Endothelial cell (in vitro differentiated cells): ENCODE results near the gene POLN. TPM values are rescaled to one million over a fixed set of nuclear protein-coding genes. Genes with fewer than 3 reads are reported as not detected.
"Not testable (repeated sequence)": the region's sequence is repeated elsewhere in the genome, so short reads cannot be mapped to it uniquely, and the experiment has no call there.

ENCODE experiments used
- DNase-seq: peaks from one replicate; pipeline ENCODE4 v3.0.0; 2021; ENCODE audit warnings: low spot score
- H3K27ac Mint-ChIP-seq: one replicate; pipeline ENCODE4 v1.8.0; 2021; ENCODE audit warnings: mixed read lengths, inconsistent platforms; ENCODE audit not compliant: unreplicated experiment
- H3K27me3 Mint-ChIP-seq: one replicate; pipeline ENCODE4 v1.8.0; 2021; ENCODE audit warnings: mild to moderate bottlenecking, moderate library complexity, mixed read lengths, inconsistent platforms; ENCODE audit not compliant: unreplicated experiment
- H3K36me3 Mint-ChIP-seq: one replicate; pipeline ENCODE4 v1.8.0; 2021; ENCODE audit warnings: mild to moderate bottlenecking, low read depth, mixed read lengths, inconsistent platforms; ENCODE audit not compliant: unreplicated experiment
- H3K4me1 Mint-ChIP-seq: one replicate; pipeline ENCODE4 v1.8.0; 2021; ENCODE audit warnings: mild to moderate bottlenecking, mixed read lengths, inconsistent platforms; ENCODE audit not compliant: unreplicated experiment
- H3K4me3 Mint-ChIP-seq: one replicate; pipeline ENCODE4 v1.8.0; 2021; ENCODE audit warnings: mild to moderate bottlenecking, mixed read lengths, inconsistent platforms; ENCODE audit not compliant: unreplicated experiment
- H3K9me3 Mint-ChIP-seq: one replicate; pipeline ENCODE4 v1.8.0; 2021; ENCODE audit warnings: mixed read lengths, inconsistent platforms; ENCODE audit not compliant: unreplicated experiment
- CTCF ChIP-seq: fragments of 200-600 bp; sonication (generic); IDR thresholded peaks from one replicate; pipeline ENCODE4 v1.5.0; 2021; ENCODE audit warnings: antibody characterized with exemption; ENCODE audit not compliant: unreplicated experiment
- total RNA-seq: library from RNA; stranded (reverse); fragmentation: NEBNext Ultra II Directional; extraction: Animal tissue kit (Norgen Biotek cat#: 25700); gene quantifications from one replicate; pipeline ENCODE4 v1.2.1, GENCODE V29; 2021; ENCODE audit not compliant: unreplicated experiment

The POLN gene
- total RNA-seq, 1 donor from 2014 or later = 2.5 TPM

- H3K4me1 Mint-ChIP-seq = no peaks in the 10 kb centered on the region
- no peak overlapping the region for H3K4me3 Mint-ChIP-seq
- H3K27me3 Mint-ChIP-seq = peaks cover 5% of the 10 kb centered on the region
- H3K36me3 Mint-ChIP-seq = peaks cover 4% of the 10 kb centered on the region
- no peaks in the 10 kb centered on the region for H3K9me3 Mint-ChIP-seq
- TF ChIP-seq CTCF = no peak
- DNase-seq = no peak
- H3K27ac Mint-ChIP-seq = no peak overlapping the region
These were observed 201.3 kb downstream of the POLN start for GRCh38 chr4:2040391-2041238.

GRCh38 chr4:2036866-2037265 lies 205.1 kb downstream of the POLN start:
- DNase-seq = no peak
- no peaks in the 10 kb centered on the region for H3K4me1 Mint-ChIP-seq
- H3K9me3 Mint-ChIP-seq = no peaks in the 10 kb centered on the region
- H3K36me3 Mint-ChIP-seq = peaks cover 4% of the 10 kb centered on the region
- peaks cover 6% of the 10 kb centered on the region for H3K27me3 Mint-ChIP-seq
- TF ChIP-seq CTCF = no peak
- no peak overlapping the region for H3K4me3 Mint-ChIP-seq
- H3K27ac Mint-ChIP-seq = no peak overlapping the region

- H3K27ac Mint-ChIP-seq = no peak overlapping the region
- TF ChIP-seq CTCF = no peak
- no peak overlapping the region for H3K4me3 Mint-ChIP-seq
- H3K36me3 Mint-ChIP-seq = peaks cover 4% of the 10 kb centered on the region
- no peak for DNase-seq
- H3K4me1 Mint-ChIP-seq = no peaks in the 10 kb centered on the region
- H3K9me3 Mint-ChIP-seq = no peaks in the 10 kb centered on the region
- H3K27me3 Mint-ChIP-seq = peaks cover 6% of the 10 kb centered on the region
These were observed 205.6 kb downstream of the POLN start for GRCh38 chr4:2036327-2036726.

GRCh38 chr4:2031161-2031560 lies 210.8 kb downstream of the POLN start:
- H3K27ac Mint-ChIP-seq, H3K27me3 Mint-ChIP-seq, H3K36me3 Mint-ChIP-seq, H3K4me1 Mint-ChIP-seq, DNase-seq, H3K9me3 Mint-ChIP-seq, H3K4me3 Mint-ChIP-seq: not testable (repeated sequence)

- not testable (repeated sequence) for H3K36me3 Mint-ChIP-seq, DNase-seq, H3K4me3 Mint-ChIP-seq, H3K9me3 Mint-ChIP-seq, H3K4me1 Mint-ChIP-seq, H3K27me3 Mint-ChIP-seq, H3K27ac Mint-ChIP-seq
These were observed 214.8 kb downstream of the POLN start for GRCh38 chr4:2027120-2027519.

GRCh38 chr4:2025817-2026216 lies 216.1 kb downstream of the POLN start:
- no peak for DNase-seq
- peaks cover 9% of the 10 kb centered on the region for H3K4me1 Mint-ChIP-seq
- H3K4me3 Mint-ChIP-seq = no peak overlapping the region
- no peak overlapping the region for H3K27ac Mint-ChIP-seq
- H3K36me3 Mint-ChIP-seq = peaks cover 9% of the 10 kb centered on the region
- peaks cover 10% of the 10 kb centered on the region for H3K9me3 Mint-ChIP-seq
- TF ChIP-seq CTCF = no peak
- peaks cover 1% of the 10 kb centered on the region for H3K27me3 Mint-ChIP-seq
